ENCODE measurements around the gene NOA1. TPM values are rescaled to one million over a fixed set of nuclear protein-coding genes. Genes with fewer than 3 reads are reported as not detected.

The NOA1 gene
- total and polyA plus RNA-seq, 10 of the 15 experiments (the other 5 are each of a cell fraction or from before 2014, with no cell fraction given): 3.2 to 34.0 (median 17.6) TPM

DNA sequence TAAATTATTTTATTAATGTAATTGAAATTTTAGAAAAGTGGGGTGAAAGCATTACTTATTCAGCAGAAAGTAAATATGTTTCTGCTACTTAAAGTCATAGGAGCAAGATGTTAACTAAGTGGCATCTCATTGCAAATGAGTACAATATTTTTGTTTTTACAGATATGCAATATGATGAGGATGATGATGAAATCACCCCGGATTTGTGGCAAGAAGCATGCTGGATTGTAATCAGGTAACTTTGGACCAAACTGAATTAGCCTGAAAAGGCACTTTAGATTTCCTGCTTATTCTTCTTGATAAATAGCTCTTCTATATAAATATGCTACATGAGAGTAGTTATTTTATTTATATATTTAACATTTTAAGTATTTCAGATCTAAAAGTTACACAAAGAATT, 8.8 kb upstream of the NOA1 start:
- TF ChIP-seq CBX3 (IDR thresholded peaks at IDR 0.05; ENCODE audit: borderline replicate concordance, low read depth): no peak
- no peak for TF ChIP-seq MAX (IDR thresholded peaks at IDR 0.05; ENCODE audit: low read depth, low read length)
- TF ChIP-seq ZBTB4 (CRISPR knock-in tag; IDR thresholded peaks at IDR 0.05): no peak
- TF ChIP-seq MEF2A (IDR thresholded peaks at IDR 0.05; ENCODE audit: insufficient read depth, low read depth, low read length): no peak
- TF ChIP-seq BMI1 (IDR thresholded peaks at IDR 0.05; ENCODE audit: borderline replicate concordance): no peak
- TF ChIP-seq NBN (IDR thresholded peaks at IDR 0.05): no peak
- TF ChIP-seq CBX5 (IDR thresholded peaks at IDR 0.05; ENCODE audit: low read depth): no peak
- no peak for TF ChIP-seq NRF1 (conservative IDR thresholded peaks at IDR 0.05; ENCODE audit: low read depth, low read length)
- ChIA-PET CTCF (no interaction called here), RAD21 (ENCODE audit: unreplicated experiment) (no interaction called here), SMC1A (ENCODE audit: uncharacterized antibody, unreplicated experiment) (no interaction called here), POLR2A (no interaction called here)
- Histone ChIP-seq H3K36me3 (ENCODE audit: control insufficient read depth in 2 of 2, insufficient read depth in 2 of 2, low read length in 1 of 2) (peaks cover 7 to 36% of the 10 kb centered on the region in 2 experiments; a peak in 3 of 4 replicates), H4K20me1 (ENCODE audit: control insufficient read depth, insufficient read depth) (peaks cover 4% of the 10 kb centered on the region; the same call in 1 of the 2 replicates), H2AFZ (ENCODE audit: control insufficient read depth, low read depth, low read length) (no peak overlapping the region), H3K9ac (ENCODE audit: control insufficient read depth, insufficient read depth, low read length) (no peak overlapping the region), H3K9me3 (replicated peaks; ENCODE audit: control insufficient read depth, insufficient read depth, low read length) (no peaks in the 10 kb centered on the region), H3K27ac (ENCODE audit: control insufficient read depth, insufficient read depth) (no peak overlapping the region), H3K4me2 (ENCODE audit: control insufficient read depth, insufficient read depth) (no peak overlapping the region), H3K4me3 (no peak overlapping the region), H3K4me1 (ENCODE audit: control insufficient read depth, insufficient read depth, low read length) (no peaks in the 10 kb centered on the region; the same call in 1 of the 2 replicates), H3K27me3 (replicated peaks in 1 of 2; ENCODE audit: control insufficient read depth in 2 of 2, insufficient read depth in 2 of 2, low read length in 1 of 2) (no peaks in the 10 kb centered on the region), H3K79me2 (ENCODE audit: control insufficient read depth, insufficient read depth, low read length) (peaks cover 53% of the 10 kb centered on the region)
- WGBS (ENCODE audit: insufficient coverage, insufficient replicate concordance, low lambda C conversion rate, missing lambda C conversion rate): 94% methylated on average over 1 of the region's 1 CpG
- intact Hi-C loops (cut with micrococcal nuclease; ENCODE audit: unreplicated experiment) (no loop called here), in situ Hi-C loops (cut with MboI) (no loop called here)
- BruUV-seq (replicated peaks): no TSS peak
- ATAC-seq (no peak), DNase-seq (ENCODE audit: low read depth, low spot score) (no peak), FAIRE-seq (no peak)
